Tibial nerve (tissue), 4 donors: ENCODE results near the gene ARHGAP15.

Experiments used
- CTCF ChIP-seq, 5 experiments: fragments of 200-600 bp in 3 of 5; fragments of 450-650 bp in 2 of 5; sonication (generic) in 3 of 5; IDR thresholded peaks; one replicate each; pipeline ENCODE4 v1.5.1; 2016 to 2019; ENCODE audit warnings: antibody characterized with exemption in 5 of 5, mild to moderate bottlenecking in 3 of 5, moderate library complexity in 2 of 5
- EP300 ChIP-seq, 2 donors: sonication (generic); formaldehyde crosslinking; IDR thresholded peaks; one replicate each; pipeline ENCODE4 v1.6.1; 2017; ENCODE audit warnings: antibody characterized with exemption in 2 of 2, mild to moderate bottlenecking in 1 of 2
- POLR2A ChIP-seq, 2 donors: fragments of 450-650 bp; IDR thresholded peaks; one replicate each; pipeline ENCODE4 v1.6.1; 2017; ENCODE audit warnings: antibody characterized with exemption in 2 of 2, mild to moderate bottlenecking in 2 of 2, moderate library complexity in 2 of 2

- TF ChIP-seq CTCF (IDR thresholded peaks at IDR 0.05), result no peak
- no peak for TF ChIP-seq EP300 (IDR thresholded peaks at IDR 0.05)
- TF ChIP-seq POLR2A (IDR thresholded peaks at IDR 0.05), result no peak
These were observed 27.8 kb downstream of the ARHGAP15 start for GRCh38 chr2:143157001-143157400.
